HG02981 (cell line): ENCODE measurements around the gene CDK7.
"Not testable (repeated sequence)": the region's sequence is repeated elsewhere in the genome, so short reads cannot be mapped to it uniquely, and the experiment has no call there.

ENCODE experiments used
- ATAC-seq: cut with Tn5 transposase; IDR thresholded peaks from one replicate; pipeline ENCODE4 v1.9.1; 2021; ENCODE audit warnings: mild to moderate bottlenecking, moderate library complexity; ENCODE audit not compliant: unreplicated experiment

Gene CDK7

GRCh38 chr5:69236733-69237132 is 2.0 kb downstream of the CDK7 start:
- ATAC-seq: not testable (repeated sequence)

DNA sequence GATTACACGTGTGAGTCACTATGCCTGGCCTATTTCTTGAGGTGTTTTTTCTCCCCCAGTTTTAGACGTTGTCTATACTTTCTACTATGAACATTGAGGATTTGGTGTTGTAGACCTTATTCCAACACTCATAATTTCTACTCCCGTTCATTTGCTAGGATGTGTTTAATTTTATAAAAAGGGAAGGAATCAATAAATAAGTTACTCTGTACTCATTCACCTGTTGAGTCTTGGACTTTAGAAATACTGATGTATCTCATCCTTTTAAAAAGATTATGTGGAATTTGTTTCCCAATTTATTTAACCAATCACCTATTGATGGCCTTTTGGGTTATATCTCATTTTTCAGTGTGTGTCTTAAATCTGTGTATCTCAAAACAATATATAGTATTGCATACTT is 3.2 kb downstream of the CDK7 start:
- ATAC-seq: no peak

DNA sequence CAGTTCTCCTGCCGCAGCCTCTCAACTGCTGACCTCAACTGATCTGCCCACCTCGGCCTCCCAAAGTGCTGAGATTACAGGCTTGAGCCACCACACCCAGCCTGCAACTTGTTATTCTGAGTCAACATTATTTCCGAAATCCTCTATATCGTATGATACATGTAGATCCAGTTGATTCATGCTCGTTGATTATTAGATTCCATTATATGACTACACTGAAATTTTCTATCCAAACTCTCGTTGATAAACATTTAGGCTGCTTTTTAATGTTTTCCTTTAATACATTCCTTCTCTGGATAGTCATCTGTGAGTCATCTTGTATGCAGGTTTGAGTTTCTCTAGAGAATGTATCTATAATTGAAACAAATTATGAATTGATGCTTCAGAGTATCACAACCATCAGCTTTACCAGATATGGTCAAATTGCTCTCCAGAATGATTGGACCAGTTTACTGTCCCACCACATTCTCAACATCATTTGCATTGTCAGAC is 4.1 kb downstream of the CDK7 start:
- no peak for ATAC-seq

GRCh38 chr5:69242215-69242927 is 7.7 kb downstream of the CDK7 start:
- ATAC-seq: no peak

- ATAC-seq: no peak
These were observed 10.3 kb downstream of the CDK7 start for GRCh38 chr5:69245031-69245430.

- ATAC-seq: no peak
These were observed 13.3 kb downstream of the CDK7 start for GRCh38 chr5:69248019-69248418.

DNA sequence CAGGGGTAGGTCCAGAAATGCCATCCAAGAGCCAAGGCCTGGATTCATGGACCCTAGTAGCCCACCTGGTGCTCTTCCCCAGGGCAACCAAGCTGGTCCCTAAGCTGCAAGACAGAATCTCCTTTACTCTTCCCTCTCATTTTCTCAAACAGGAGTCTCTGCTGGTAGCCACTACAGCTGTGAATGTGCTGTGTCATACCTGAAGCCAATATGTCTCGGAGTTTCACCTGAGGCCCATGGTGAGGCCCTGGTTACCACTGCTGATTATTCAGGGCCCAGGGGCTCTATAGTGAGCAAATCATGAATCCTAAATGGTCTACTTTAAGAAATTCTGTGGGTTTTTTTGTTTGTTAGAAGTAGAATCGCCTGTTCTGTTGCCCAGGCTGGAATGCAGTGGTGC is 15.9 kb downstream of the CDK7 start:
- ATAC-seq: no peak

GRCh38 chr5:69252437-69252836 is 17.8 kb downstream of the CDK7 start:
- no peak for ATAC-seq

- ATAC-seq: not testable (repeated sequence)
These were observed 21.3 kb downstream of the CDK7 start for GRCh38 chr5:69255940-69256339.

- ATAC-seq: no peak
These were observed 22.9 kb downstream of the CDK7 start for GRCh38 chr5:69257577-69257976.

- ATAC-seq: no peak
These were observed 26.3 kb downstream of the CDK7 start for GRCh38 chr5:69261034-69261433.

DNA sequence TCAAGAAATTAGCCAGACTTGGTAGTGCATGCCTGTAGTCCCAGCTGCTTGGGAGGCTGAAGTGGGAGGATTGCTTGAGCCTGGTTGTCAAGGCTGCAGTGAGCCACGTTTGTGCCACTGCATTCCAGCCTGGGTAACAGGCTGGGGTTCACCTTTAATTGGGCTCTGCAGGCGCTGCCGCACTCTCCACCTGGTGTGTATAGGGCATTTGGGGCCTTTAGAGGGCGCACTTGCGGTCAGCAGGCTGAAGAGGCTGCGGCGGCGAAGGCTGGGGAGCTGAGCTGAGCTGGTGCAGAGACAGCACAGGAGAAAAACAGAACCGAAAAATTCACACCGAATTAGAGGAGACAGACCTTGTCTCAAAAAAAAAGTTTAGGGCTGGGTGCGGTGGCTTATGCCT is 31.2 kb downstream of the CDK7 start:
- no peak for ATAC-seq

DNA sequence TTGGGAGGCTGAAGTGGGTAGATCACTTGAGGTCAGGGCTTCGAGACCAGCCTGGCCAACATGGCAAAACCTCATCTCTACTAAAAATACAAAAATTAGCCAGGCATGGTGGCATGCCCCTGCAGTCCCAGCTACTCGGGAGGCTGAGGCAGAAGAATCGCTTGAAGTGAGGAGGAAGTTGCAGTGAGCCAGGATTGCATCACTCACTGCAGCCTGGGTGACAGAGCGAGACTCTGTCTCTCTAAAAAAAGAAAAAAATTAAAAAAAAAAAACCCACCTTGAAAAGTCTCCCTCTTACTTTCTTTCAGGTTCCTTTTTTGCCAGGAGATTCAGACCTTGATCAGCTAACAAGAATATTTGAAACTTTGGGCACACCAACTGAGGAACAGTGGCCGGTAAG is 34.2 kb downstream of the CDK7 start:
- ATAC-seq: no peak

GRCh38 chr5:69270840-69271239 is 36.2 kb downstream of the CDK7 start:
- ATAC-seq: no peak

DNA sequence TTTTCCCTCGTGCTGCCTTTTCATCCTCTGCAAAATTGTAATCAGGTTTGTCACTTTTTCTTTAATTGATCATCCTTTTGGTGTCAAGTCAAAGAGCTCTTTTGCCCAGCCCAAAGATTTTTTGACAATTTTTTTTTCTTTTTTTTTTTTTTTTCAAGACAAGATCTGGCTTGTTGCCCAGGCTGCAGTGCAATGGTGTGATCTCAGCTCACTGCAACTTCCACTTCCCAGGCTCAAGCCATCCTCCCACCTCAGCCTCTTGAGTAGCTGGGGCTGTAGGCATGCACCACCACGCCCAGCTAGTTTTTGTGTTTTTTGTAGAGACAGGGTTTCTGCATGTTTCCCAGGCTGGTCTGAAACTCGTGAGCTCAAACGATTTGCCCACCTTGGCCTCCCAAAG is 36.7 kb downstream of the CDK7 start:
- no peak for ATAC-seq

- no peak for ATAC-seq
These were observed 40.9 kb downstream of the CDK7 start for GRCh38 chr5:69275563-69275962.

GRCh38 chr5:69276422-69277174 is 41.9 kb downstream of the CDK7 start:
- no peak for ATAC-seq

DNA sequence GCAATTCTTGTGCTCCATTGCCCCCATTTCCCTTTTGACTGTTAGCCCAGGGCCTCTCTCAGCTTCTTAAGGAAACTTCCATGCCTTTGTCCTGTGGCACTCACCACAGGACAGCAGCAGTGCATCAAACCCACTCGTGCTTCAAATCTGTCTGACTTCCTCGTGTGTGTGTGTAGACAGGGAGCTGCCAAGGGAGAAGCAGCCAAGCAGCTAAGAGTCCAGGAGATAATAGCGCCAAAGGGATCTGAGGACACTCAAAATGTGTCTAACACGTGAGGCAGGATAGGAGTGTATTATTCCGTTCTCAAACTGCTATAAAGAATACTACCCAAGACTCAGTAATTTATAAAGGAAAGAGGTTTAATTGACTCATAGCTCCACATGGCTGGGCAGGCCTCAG is 44.8 kb downstream of the CDK7 start:
- no peak for ATAC-seq

DNA sequence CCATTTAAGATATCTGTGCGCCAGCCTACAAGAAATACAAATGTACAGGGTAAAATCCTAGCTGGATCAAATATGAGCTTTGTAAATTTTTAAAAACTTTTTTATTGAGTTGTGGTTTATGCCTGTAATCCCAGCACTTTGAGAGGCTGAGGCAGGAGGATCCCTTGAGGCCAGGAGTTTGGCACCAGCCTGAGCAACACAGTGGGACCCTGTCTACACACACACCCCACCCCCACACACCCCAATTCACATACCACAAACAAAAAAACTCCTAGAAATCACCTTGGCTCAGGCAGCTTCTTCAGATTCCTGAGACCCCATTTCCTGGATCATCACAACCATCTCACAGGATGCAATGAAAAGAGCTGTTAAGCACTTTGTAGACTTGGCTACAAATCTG is 46.4 kb downstream of the CDK7 start:
- no peak for ATAC-seq

GRCh38 chr5:69284203-69284602 is 49.5 kb downstream of the CDK7 start:
- ATAC-seq: no peak

GRCh38 chr5:69285448-69286116 is 50.9 kb downstream of the CDK7 start:
- ATAC-seq: no peak

- no peak for ATAC-seq
These were observed 53.4 kb downstream of the CDK7 start for GRCh38 chr5:69288069-69288468.
